NCI-H2107 treated with DMSO at 0.1 percent for 48 hours (cell line): ENCODE data around the gene ENDOV.
A peak's percentile ranks its signal among the peaks of the same experiment; 100 is the strongest.

Source experiments
- DNase-seq: peaks from one replicate; lab custom pipeline; 2025; ENCODE audit not compliant: unreplicated experiment; lab: John Stamatoyannopoulos, UW

ENDOV gene

DNA sequence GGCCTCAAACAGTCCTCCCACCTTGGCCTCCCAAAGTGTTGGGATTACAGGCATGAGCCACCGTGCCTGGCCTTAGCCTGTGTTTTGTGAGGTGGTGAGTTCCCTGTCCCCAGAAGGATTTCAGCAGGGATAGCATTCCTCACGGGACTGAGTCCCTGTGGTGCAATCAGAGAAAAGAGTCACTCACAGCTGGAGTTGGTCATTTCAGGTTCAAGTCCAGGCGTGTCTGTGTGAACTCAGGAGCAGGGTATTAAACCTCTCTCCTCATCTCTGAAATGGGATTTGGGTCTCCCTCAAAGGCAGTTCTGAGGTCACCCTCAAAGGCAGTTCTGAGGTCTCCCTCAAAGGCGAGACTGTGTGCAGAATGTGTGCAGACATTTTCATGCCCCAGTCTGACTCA lies 32.8 kb downstream of the ENDOV start:
- no peak for DNase-seq

DNA sequence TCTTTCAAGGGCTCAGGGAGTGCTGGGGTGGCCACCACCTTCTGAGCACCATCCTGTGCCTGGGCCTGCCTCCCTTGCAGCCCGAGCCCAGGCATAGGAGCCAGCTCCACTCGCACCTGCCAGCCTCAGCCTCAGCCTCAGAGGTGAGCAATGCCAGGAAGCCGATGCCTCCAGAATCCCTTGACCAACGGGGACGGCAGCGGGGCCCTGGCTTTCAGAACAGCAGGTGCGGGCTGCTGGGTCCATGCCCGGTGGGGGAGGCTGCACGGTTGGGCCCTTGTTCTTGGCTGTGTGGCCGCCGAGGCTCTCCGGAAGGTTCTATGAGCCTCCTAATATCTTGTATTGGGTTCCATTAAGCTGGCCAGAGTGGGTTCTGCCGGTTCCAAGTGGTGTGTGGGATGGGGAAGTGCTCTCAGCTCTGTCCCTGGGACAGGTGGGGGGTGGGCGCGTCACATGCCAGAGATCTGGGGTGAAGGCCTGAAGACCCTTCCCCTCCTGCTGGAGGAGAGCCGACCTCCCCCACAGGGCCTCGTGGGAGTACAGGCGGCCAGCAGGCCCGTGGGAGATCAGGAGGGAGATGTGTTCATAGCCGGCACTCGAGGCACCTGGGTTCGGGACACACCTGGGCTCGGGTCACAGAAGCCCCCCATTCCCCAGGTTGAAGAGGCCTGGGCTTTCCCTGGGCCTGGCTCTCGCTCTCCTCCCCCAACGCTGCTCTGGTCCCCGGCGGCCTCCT lies 34.4 kb downstream of the ENDOV start:
- DNase-seq, result no peak

DNA sequence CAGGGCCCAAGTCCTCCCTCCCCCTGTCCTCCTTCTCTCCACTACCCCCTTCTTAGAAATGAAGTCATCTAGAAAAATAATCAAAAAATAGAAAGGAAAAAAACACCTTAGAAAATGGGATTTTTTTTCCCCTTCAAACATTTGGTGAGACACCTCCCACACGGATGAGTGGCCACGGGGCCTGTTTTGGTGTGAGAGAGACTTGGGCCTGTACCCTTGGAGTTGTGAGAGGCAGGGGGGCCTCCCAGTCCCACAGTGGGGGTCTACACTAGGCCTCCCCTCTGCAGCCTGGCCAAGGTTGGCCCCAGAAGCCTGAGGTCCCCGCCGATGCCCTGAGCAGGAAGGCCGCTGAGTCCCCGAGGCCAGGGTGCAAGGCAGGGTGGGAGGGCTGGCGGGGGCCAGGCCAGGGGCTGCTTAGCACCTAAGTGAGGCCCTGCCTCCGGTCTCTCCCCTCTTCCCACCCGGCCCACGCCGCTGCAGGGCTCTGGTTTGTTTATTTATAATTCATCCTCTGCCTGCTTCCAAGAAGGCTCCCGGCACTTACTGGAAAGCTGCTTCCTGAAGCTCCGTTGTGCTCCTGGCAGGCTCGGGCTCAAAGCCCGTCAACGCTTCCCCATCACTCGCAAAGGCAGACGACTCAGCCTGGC lies 35.1 kb downstream of the ENDOV start:
- DNase-seq, result no peak

DNA sequence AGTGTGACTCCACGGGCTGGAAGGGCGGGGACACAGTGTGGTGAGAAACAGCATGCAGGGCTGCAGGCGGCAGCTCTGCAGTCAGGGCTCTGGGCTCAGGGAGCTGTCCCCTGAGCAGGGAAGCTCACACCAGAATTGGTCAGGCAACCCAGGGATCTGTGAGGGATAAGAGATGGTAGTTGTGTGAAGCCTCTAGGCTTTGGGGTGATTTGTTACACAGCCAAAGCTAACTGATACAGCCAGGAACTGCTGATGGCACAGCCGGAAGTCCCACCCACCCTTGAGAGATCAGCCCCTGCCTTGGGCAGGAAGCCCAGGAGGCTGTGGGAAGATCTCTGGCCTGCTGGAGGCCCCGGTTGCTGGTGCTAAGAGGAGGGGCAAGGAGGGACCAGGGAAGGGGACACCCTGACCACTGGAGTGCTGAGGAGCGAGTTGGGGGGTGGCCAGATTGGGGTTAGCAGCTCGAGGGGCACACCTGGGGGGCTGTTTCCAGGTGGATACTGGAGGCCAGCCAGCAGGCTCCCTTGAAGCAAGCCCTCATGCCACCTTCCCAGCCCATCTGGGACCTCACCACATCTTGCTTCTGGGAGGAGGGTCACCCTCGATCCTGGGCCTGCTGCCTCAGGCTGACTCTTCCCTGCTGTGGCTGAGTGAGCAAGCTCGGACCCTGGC lies 36.3 kb downstream of the ENDOV start:
- no peak for DNase-seq

DNA sequence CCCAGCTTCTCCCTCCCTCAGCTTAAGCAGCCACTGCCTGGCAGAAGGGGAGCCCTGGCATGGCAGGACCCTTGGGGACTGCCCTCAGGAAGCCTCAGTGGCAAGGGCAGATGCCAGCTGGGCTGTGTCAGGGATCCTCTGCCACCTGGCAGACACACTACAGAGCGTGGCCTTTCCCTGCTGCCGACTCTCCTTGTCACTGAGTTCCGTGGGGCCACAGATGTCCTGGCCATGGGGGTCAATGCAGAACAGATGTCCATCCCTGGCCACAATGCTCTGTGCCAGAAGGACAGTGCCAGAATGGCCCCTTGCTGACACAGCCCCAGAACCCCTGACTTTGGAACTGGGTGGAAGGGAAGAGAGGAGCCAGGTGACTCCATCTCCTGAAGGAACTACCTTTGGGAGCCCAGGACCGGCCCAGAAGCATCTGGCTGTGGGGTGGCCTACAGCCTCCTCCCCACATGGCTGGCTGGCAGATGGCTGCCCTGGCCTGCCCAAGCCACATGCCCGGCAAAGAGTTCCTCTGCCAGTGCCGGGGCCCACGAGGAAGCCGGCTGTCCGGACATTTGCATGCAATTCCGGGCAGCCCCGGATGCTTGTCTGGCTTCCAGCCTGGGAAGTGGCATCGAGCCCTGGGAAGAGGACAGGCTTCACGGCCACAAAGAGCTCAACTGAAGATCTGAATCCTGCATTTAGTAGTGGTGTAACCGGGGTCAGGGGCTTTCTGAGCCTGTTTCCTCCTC lies 37.4 kb downstream of the ENDOV start:
- no peak for DNase-seq

DNA sequence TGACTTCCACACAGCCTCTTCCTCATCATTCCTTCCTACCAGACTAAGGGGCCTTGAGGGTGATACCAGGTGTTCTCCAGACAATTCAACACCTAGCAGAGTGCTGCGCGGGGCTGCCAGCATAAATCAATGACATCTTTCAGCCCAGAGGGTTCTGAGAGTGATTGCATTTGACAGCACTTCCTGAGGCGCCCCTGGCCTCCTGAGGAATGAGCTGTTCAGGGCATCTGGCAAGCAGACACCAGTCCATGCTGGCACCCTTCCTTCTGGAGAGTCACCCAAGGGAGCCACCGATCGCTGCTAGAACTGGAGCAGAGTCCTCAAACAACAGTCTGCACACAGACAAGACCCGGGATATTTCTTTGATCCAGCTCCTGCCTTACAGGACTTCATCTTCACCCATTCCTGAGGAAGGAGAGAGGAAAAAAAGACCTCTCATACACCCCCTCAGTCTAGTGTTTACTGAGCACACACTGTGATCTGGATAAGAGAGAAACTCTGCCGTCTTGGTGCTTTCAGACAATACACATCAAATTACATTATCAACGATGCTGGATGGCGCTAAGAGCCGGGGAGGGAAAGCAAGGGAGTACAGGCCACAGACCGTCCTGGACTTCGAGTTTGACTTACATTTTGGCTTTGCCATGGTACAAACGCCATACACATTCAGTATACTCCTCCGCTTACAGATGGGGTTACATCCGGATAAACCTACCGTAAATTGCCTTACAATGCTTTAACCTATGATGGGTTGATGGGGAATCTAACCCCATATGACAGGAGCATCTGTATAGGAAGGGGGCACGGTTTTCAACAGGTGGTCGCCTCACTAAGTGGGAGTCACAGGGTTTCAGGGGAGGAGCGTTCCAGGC lies 38.4 kb downstream of the ENDOV start:
- no peak for DNase-seq

DNA sequence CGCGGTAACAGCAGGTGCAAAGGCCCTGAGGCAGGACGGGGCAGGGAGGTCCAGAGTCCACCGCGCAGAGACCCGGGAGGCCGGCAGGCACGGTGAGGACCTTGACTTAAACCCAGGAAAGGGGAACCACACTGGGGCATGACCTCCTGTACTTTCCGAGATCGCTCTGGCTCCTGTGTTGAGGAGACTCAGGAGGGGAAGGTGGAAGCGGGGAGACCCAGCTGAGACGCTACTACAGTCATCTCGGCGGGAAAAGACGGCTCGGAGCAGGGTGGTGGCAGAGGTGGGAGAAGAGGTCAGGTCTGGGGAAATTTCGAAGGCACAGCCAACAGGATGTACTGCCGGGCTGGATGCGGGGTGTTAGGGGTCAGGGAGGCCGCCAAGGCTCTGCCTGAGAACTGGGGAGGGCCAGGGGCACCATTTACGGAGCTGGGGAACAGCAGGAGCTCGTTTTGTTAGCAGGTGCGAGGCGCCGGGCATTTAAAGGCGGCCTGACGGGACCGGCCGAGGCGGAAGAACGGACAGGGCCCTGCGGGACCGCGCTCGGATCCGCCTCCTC lies 39.1 kb downstream of the ENDOV start:
- no peak for DNase-seq

DNA sequence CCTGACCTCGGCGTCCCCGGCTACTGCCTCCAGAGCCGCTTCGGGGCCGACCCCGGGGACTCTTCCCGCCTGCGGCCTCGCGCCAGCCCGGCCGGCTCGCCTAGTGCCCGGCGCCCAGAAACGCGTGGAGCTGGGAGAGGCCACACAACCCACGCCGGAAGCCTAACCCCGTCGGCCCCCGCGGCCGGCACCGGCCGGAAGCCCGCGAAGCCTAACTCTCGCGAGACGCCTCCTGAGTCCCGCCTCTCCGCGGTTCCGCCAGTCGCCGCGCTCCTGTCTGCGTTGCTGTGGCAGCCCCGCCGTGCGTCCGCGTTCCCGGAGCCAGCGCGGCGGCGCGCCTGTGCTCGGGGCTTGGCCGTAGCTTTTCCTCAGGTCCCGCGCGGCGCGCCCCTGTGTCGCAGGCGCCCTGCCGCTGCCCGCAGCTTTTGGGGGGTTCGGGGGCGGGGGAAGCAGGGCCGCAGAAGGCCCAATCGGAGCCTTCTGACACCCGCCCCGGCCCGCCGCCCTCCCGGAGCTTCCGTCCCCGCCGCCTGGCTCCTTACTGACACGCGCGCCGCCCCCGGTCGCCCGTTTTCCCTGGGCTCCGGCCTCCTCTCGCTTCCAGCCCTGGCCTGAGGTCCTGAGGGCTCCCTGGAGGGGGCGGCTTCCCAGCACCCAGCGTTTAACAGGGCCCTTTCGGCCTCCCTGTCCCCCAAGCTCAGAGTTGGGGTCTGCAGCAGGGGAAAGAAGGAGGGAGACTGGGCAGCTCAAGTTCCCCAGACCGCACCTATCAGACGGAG lies 39.8 kb downstream of the ENDOV start:
- peak; percentile 82 for DNase-seq

DNA sequence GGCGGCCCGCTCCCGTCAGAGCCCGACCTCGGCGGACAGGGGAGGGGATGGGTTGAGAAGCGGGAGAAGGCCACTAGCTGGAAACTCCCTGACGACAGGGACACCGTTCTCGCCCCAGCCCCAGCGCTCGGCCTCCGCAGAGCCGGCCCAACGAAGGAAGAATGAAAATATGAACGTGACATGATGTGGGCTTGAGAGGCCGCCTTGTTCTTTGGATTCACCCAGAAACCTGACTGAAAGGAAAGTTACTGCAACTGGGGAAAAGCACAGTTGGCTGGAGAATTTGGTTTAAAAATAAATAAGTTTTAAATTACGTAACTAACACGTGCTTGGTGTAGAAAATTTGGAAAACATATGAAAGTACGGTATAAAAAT lies 40.4 kb downstream of the ENDOV start:
- no peak for DNase-seq

DNA sequence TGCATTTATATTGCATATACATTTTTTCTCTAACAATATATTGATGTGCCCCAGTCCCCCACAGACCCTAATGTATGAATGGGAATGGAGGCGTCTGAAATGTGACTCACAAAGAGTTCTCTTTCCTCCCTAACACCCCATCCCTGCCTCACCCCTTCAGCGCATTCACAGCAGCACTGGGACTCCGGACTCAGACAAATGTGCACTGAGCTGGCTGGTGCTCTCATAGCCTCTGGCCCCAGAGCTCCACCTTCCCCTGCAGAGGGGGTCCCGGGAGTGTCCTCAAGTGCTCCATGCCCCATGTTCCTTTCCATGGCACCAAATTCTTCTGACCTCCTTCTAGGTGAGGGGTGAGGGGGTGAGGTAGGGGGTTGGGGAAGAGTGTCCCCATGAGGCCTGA lies 40.8 kb downstream of the ENDOV start:
- DNase-seq, result no peak

DNA sequence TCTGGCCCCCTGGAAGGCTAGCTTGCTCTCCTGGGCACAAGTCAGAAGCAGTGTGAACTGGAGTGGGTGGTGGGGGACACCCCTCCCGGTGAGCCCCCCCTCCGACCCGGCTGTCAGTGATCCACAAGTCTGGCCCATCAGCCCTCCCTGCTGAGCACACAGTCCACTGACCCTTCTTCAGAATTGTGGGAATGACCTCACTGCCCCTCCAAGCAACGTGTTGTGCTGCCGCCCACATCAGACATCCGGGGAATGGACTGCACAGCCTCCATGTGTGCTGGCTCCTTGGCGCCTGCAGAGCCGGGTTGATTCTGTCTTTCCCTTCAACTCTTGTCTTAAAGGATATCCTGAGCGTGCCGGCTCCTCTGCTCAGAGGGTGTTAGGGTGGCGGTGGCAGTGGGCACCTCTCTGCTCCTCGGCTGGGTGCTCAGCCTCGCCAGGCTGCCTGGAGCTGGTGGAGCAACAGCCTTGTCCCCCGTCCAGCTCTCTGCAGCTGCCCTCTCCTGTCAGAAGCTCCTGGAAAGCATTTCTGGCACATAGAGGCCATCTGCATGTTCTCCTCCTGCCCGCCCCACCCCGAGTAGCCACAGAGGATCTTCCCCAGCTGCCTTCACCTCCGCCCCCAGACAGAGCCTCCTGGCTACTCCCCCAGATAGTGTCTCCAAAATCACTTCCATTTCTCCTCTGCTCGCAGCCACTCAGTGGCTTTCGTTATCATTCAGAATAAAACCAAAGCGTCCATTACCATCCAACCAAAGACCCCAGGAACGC lies 41.7 kb downstream of the ENDOV start:
- no peak for DNase-seq

DNA sequence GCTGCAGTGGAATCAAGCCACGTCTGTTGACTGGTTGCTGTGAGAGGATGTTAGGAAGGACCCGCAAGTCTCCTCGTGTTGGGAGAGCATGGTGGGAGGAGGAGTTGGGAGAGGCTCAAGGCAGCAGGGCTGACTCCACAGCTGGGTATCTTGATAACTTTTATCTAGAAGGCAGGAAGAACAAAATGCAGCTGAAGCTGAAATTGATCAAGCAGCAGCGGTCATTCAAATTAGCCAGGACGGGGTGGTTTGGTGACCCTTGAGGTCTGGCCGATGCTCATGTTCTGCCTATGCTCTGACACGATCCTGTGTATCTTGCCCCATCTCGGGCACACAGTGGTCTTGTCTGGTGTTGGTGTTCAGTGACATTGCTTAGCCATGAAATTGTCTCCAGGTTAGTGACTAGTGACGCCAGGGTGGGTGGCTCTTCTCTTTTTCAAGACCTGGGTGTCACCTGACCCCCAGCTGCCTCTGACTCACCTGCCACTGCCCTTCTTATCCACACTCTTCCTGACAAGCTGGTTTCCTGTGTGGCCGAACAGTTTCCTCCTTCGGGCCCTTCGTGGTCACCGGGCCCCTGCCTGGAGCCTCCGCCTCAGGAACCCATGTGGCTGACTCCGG lies 42.4 kb downstream of the ENDOV start:
- no peak for DNase-seq

DNA sequence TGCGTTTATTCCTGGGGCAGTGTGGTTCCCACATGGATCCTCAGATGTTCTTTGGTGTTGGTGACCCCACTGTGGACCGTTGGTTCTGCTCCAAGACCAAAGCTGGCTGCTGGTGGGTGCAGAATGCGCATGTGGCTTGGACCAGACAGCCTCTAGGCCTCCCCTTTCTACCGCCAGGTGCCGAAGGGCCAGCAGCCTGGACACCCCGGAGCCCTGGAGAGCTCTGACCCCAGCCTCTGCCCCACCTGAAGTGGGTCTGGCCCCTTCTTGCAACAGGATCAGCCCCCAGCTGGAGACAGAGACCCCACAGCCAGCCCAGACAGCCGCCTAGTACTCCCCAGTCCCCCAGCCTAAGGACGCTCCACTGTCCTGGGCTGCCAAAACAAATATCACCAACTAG lies 43.0 kb downstream of the ENDOV start:
- DNase-seq, result no peak

DNA sequence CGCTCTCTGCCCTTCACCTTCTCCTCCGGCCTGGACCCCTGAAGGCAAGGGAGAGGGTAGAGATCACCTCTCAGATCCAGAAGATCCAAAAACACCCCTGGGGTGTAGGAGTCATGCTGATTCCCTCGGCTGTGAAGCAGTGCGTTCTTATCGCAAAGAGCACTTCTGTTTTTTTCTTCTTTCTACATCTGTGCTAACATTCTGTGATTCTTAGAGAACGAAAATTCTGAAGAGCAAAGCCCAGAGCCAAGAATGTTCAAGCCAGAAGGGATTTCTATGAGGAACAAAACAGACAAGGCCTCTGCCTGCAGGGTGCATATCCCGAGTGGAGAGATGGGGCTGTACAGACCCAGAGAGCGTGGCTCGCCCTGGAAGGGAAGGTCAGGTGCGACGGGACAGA lies 44.3 kb downstream of the ENDOV start:
- no peak for DNase-seq

DNA sequence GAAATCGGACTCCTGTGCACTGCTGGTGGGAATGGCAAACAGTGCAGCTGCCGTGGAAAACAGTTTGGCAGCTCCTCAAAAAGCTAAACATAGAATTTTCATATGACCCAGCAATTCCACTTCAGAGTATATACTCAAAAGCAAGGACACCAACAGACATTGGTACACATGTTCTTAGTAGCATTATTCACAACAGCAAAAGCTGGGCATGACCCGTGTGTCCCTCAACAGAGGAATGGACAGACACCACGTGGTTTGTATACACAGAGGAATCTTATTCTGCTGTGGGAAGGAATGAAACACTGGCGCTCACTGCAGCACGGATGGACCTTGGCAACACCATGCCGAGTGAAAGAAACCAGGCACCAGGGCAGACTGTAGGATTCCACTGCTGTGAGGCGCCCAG lies 45.5 kb downstream of the ENDOV start:
- DNase-seq, result no peak

DNA sequence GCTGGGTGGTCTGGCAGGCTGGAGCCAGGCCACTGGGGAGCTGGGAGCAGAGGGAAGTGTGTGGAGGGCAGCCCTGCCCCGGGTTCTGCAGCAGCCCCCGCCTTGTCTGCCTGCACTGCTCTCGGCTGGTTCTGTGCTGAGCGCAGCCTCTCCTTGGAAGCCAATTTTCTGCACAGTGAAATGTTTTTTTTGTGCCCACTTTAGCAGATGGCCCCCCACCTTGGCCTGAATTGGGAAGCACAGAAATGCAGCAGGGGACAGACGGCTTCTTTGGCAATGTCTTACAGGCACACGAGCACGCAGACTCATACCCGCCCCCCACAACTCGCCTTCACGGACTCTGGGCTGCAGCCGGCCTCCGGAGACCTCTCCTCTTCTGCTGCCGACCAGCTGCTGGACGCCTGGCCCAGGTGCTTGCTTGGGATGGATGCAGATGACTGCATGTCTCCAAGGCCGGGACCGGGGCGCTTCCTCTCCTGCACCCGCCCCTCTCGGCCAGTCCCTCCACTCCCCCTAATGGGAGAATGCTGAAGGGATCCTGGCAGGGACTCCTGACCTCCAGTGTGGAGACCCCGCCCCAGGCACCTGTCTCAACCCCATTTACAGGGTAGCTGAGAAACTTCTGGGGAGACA lies 46.7 kb downstream of the ENDOV start:
- DNase-seq, result no peak

DNA sequence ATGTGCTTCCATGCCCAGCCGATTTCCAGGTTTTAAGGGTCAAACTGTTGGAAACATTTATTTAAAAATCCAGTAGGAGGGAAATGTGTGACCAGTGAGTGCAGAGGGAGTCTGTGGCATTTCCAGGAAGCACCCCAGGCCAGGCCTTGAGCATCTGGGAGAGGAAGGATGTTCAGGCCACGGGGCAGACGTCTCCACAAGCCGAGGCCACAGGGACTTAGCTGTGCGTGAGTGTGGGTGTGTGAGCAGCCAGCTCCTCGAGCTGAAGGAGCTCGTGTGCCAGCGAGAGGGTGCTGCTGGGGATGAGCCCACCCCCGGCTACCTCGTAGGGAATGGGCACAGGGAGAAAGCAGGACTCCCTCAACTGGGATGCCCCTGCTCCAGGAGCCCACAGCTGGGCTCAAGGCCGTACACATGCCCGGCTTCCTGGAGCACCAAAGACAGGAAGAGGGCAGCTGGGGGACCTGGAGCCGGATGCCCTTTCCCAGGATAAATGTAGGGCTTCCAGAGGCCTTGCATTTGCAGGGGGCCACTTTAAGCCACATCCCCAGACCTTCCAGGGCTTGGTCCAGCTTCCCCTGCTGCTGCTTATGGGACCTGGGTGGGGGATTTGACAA lies 48.9 kb downstream of the ENDOV start:
- no peak for DNase-seq

DNA sequence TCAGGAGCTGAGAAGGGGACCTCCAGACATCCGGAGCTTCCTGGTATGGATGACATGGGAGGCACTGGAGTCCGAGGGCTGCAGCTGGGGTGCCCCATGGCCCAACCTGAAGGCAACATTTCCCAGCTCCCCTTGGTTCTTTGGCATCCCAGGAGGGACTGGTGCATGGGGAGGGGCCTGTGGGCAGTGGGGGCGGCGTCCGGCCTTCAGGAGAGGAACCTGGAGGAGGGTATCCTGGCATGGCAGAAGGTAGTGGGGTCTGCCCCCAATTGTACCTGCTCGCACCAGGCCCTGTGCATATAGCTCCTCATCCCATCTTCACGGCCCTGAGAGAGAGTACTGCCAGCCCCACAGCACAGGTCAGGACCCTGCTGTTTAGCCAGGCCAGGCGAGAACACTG lies 49.5 kb downstream of the ENDOV start:
- no peak for DNase-seq
